ENCODE measurements around the gene LELP1. TPM values are rescaled to one million over a fixed set of nuclear protein-coding genes. Genes with fewer than 3 reads are reported as not detected.

Gene LELP1
- total RNA-seq (2022; extraction: Qiagen RNA extraction), result not detected in 5 replicates

GRCh38 chr1:153203130-153203529, at the start of gene LELP1:
Gene LELP1, plus strand, starts transcription at chr1:153203430. Its CDS starts 1,278 bp downstream, at chr1:153204708.

GRCh38 chr1:153217212-153217611, 14.0 kb downstream of the LELP1 start, which contains the start of gene PRR9:
Gene PRR9, plus strand, starts transcription at chr1:153217584. Its CDS starts 561 bp downstream, at chr1:153218145.

Other genes with a start within 250 kb of the LELP1 start
- gene SPRR4, start 232.8 kb upstream of the LELP1 start, total RNA-seq (2022; extraction: Qiagen RNA extraction), result not detected in 5 replicates
- gene SPRR1A, start 219.3 kb upstream of the LELP1 start, total RNA-seq (2022; extraction: Qiagen RNA extraction), result not detected in 5 replicates
- gene SPRR3, start 201.7 kb upstream of the LELP1 start, total RNA-seq (2022; extraction: Qiagen RNA extraction), result not detected in 5 replicates
- not detected in 5 replicates for gene SPRR1B, start 172.2 kb upstream of the LELP1 start, total RNA-seq (2022; extraction: Qiagen RNA extraction)
- gene SPRR2D, start 162.3 kb upstream of the LELP1 start, total RNA-seq (2022; extraction: Qiagen RNA extraction), result not detected in 5 replicates
- gene SPRR2A, start 145.9 kb upstream of the LELP1 start, total RNA-seq (2022; extraction: Qiagen RNA extraction), result 0.12 TPM in 1 of 5 replicates, not detected in the others
- gene SPRR2B, start 131.8 kb upstream of the LELP1 start, total RNA-seq (2022; extraction: Qiagen RNA extraction), result not detected in 5 replicates
- gene SPRR2E, start 108.9 kb upstream of the LELP1 start, total RNA-seq (2022; extraction: Qiagen RNA extraction), result not detected in 5 replicates
- not detected in 5 replicates for gene SPRR2F, start 89.9 kb upstream of the LELP1 start, total RNA-seq (2022; extraction: Qiagen RNA extraction)
- gene SPRR2G, start 52.5 kb upstream of the LELP1 start, total RNA-seq (2022; extraction: Qiagen RNA extraction), result not detected in 5 replicates
- 0.10 TPM in 1 of 5 replicates, not detected in the others for gene PRR9, start 14.2 kb downstream of the LELP1 start, total RNA-seq (2022; extraction: Qiagen RNA extraction)
- not detected in 5 replicates for gene LORICRIN, start 56.3 kb downstream of the LELP1 start, total RNA-seq (2022; extraction: Qiagen RNA extraction)
- gene PGLYRP3, start 109.5 kb downstream of the LELP1 start, total RNA-seq (2022; extraction: Qiagen RNA extraction), result not detected in 5 replicates
- not detected in 5 replicates for gene PGLYRP4, start 145.4 kb downstream of the LELP1 start, total RNA-seq (2022; extraction: Qiagen RNA extraction)
- 0.49 to 0.92 TPM (median 0.54 TPM) in 5 replicates for gene S100A9, start 154.4 kb downstream of the LELP1 start, total RNA-seq (2022; extraction: Qiagen RNA extraction)
- not detected in 5 replicates for gene S100A12, start 172.2 kb downstream of the LELP1 start, total RNA-seq (2022; extraction: Qiagen RNA extraction)
- gene S100A8, start 187.6 kb downstream of the LELP1 start, total RNA-seq (2022; extraction: Qiagen RNA extraction), result not detected in 5 replicates
- gene S100A7A, start 213.1 kb downstream of the LELP1 start, total RNA-seq (2022; extraction: Qiagen RNA extraction), result not detected in 5 replicates